Right cardiac atrium (tissue), 5 donors: ENCODE measurements around the gene AP1M1. TPM values are rescaled to one million over a fixed set of nuclear protein-coding genes. Genes with fewer than 3 reads are reported as not detected.

Experiments used
- ATAC-seq, 2 donors: fragments of 200-7000 bp; cut with Tn5 transposase; one replicate each; pipeline versions ENCODE4 v1.8.0 to v1.9.1; 2020; ENCODE audit warnings: moderate library complexity in 2 of 2, mild to moderate bottlenecking in 1 of 2
- DNase-seq, 3 donors: peaks; one replicate each; pipeline ENCODE4 v3.0.0-alpha.2; 2020
- H3K27ac ChIP-seq: one replicate; pipeline ENCODE4 v1.5.1; 2013; ENCODE audit warnings: mild to moderate bottlenecking, low read length, control low read depth, moderate library complexity
- H3K27me3 ChIP-seq: one replicate; pipeline ENCODE4 v1.6.1; 2013; ENCODE audit not compliant: control insufficient read depth, insufficient read depth
- H3K4me1 ChIP-seq: one replicate; pipeline ENCODE4 v1.6.1; 2013; ENCODE audit warnings: low read length; ENCODE audit not compliant: control insufficient read depth, insufficient read depth
- H3K4me3 ChIP-seq: one replicate; pipeline ENCODE4 v1.5.1; 2013; ENCODE audit warnings: low read length, control low read depth
- H3K9me3 ChIP-seq: one replicate; pipeline ENCODE4 v1.6.1; 2013; ENCODE audit warnings: low read length; ENCODE audit not compliant: control insufficient read depth
- WGBS: extraction: QIAGEN DNeasy Blood & Tissue Kit; methylation state at CpG from one replicate; pipeline ENCODE4 v1.1.7; 2013; 5-methylcytosine and 5-hydroxymethylcytosine counted together
- intact Hi-C, 4 donors: fragments of 100-400 bp; cut with DNase I; formaldehyde crosslinking; loops; one replicate each; pipeline versions ENCODE4 v1.11.0 to v1.14.0; 2022 to 2023
- polyA plus RNA-seq: library from polyadenylated mRNA; stranded (reverse); fragments of 200-250 nt; gene quantifications from one replicate; pipeline ENCODE4 v1.2.3, GENCODE V29; 2013
- total RNA-seq, 4 donors: library from RNA; stranded (reverse); fragmentation: NEBNext Ultra II Directional; extraction: Animal tissue kit (Norgen Biotek cat#: 25700); gene quantifications; one replicate each; pipeline ENCODE4 v1.2.1, GENCODE V29; 2021
- donor health status: healthy with polysubstance abuse.
- donor health status: DM: no; HTN: yes; CAD: no.
- donor health status: DM: no; HTN: no; CAD: no.
- donor health status: DM: no; HTN: yes; CAD: no; lungs with severe emphysema.
- donor health status: DM: yes; HTN: yes; CAD: no.

The AP1M1 gene
- total and polyA plus RNA-seq, 5 donors: 37.1 to 65.5 (median 47.6) TPM

GRCh38 chr19:16254851-16255408, 57.2 kb downstream of the AP1M1 start:
- H3K4me3 ChIP-seq: no peak overlapping the region
- H3K4me1 ChIP-seq: peaks cover 7% of the 10 kb centered on the region
- WGBS: 81% methylated on average over 6 of the region's 6 CpGs
- DNase-seq (no peak), ATAC-seq (no peak)
- H3K9me3 ChIP-seq: no peaks in the 10 kb centered on the region
- intact Hi-C loops: loop anchor here in 1 of 4 donors (10.0 kb wide), 1 partner anchor 70 kb away; the partner anchor contains the start of gene KLF2
- no peaks in the 10 kb centered on the region for H3K27me3 ChIP-seq
- no peak overlapping the region for H3K27ac ChIP-seq

GRCh38 chr19:16257509-16258002, 59.8 kb downstream of the AP1M1 start:
- peak in 2 of 3 donors; percentile 9 to 34 for DNase-seq
- H3K27me3 ChIP-seq: no peaks in the 10 kb centered on the region
- peaks cover 12% of the 10 kb centered on the region for H3K4me1 ChIP-seq
- 94% methylated on average over 8 of the region's 8 CpGs for WGBS
- H3K9me3 ChIP-seq: no peaks in the 10 kb centered on the region
- H3K4me3 ChIP-seq: no peak overlapping the region
- intact Hi-C loops: loop anchor here in 1 of 4 donors (10.0 kb wide), 1 partner anchor 67 kb away; the partner anchor contains the start of gene KLF2
- H3K27ac ChIP-seq: peak overlapping the region; percentile 83
- no peak for ATAC-seq

- Histone ChIP-seq H3K4me1 (peaks cover 15% of the 10 kb centered on the region), H3K27ac (peak overlapping the region; percentile 99), H3K4me3 (no peak overlapping the region), H3K9me3 (no peaks in the 10 kb centered on the region), H3K27me3 (no peaks in the 10 kb centered on the region)
- DNase-seq (peak; percentile 85 to 93 (median 93)), ATAC-seq (peak; percentile 87 to 88)
- intact Hi-C loops: loop anchor here in 1 of 4 donors (10.0 kb wide), 1 partner anchor 66 kb away; the partner anchor contains the start of gene KLF2
- 21% methylated on average over 18 of the region's 18 CpGs for WGBS
Observed at GRCh38 chr19:16258440-16258903, 60.8 kb downstream of the AP1M1 start.

GRCh38 chr19:16259385-16260159, 61.9 kb downstream of the AP1M1 start:
- Histone ChIP-seq H3K27ac (peak overlapping the region; percentile 99), H3K4me1 (peaks cover 15% of the 10 kb centered on the region), H3K4me3 (no peak overlapping the region), H3K27me3 (no peaks in the 10 kb centered on the region), H3K9me3 (no peaks in the 10 kb centered on the region)
- ATAC-seq (no peak), DNase-seq (peak in 2 of 3 donors; percentile 70 to 74)
- 78% methylated on average over 22 of the region's 22 CpGs for WGBS
- intact Hi-C loops: loop anchor here in 1 of 4 donors (5.0 to 10.0 kb wide), 2 partner anchors 65 to 123 kb away; partner anchors contain the start of gene KLF2

GRCh38 chr19:16260160-16260811, 62.6 kb downstream of the AP1M1 start:
- intact Hi-C loops: loop anchor here in 1 of 4 donors (5.0 kb wide), 1 partner anchor 122 kb away; no protein-coding TSS in a partner anchor
- Histone ChIP-seq H3K4me1 (peaks cover 15% of the 10 kb centered on the region), H3K27me3 (no peaks in the 10 kb centered on the region), H3K4me3 (no peak overlapping the region), H3K9me3 (no peaks in the 10 kb centered on the region), H3K27ac (peak overlapping the region; percentile 99)
- DNase-seq (peak in 2 of 3 donors; percentile 32 to 48), ATAC-seq (no peak)
- WGBS: 84% methylated on average over 4 of the region's 4 CpGs

GRCh38 chr19:16260812-16261161, 63.1 kb downstream of the AP1M1 start:
- no peak overlapping the region for H3K27ac ChIP-seq
- 97% methylated on average over 4 of the region's 4 CpGs for WGBS
- intact Hi-C loops: loop anchor here in 1 of 4 donors (5.0 kb wide), 1 partner anchor 122 kb away; no protein-coding TSS in a partner anchor

GRCh38 chr19:16261584-16262368, 64.1 kb downstream of the AP1M1 start:
- DNase-seq (peak in 2 of 3 donors; percentile 32 to 64), ATAC-seq (no peak)
- WGBS: 71% methylated on average over 18 of the region's 18 CpGs
- intact Hi-C loops: loop anchor here in 1 of 4 donors (5.0 kb wide), 1 partner anchor 121 kb away; no protein-coding TSS in a partner anchor
- Histone ChIP-seq H3K9me3 (no peaks in the 10 kb centered on the region), H3K27me3 (no peaks in the 10 kb centered on the region), H3K4me1 (peaks cover 15% of the 10 kb centered on the region), H3K27ac (peak overlapping the region; percentile 3), H3K4me3 (no peak overlapping the region)

More at GRCh38 chr19:16260812-16261161, 63.1 kb downstream of the AP1M1 start:
- DNase-seq: peak in 2 of 3 donors; percentile 2 to 8
- no peak for ATAC-seq
- H3K4me3 ChIP-seq: no peak overlapping the region
- no peaks in the 10 kb centered on the region for H3K9me3 ChIP-seq
- no peaks in the 10 kb centered on the region for H3K27me3 ChIP-seq
- peaks cover 15% of the 10 kb centered on the region for H3K4me1 ChIP-seq

GRCh38 chr19:16262618-16263017, 64.9 kb downstream of the AP1M1 start:
- 26% methylated on average over 8 of the region's 8 CpGs for WGBS
- no peaks in the 10 kb centered on the region for H3K9me3 ChIP-seq
- no peak overlapping the region for H3K4me3 ChIP-seq
- ATAC-seq (peak; percentile 62 to 72), DNase-seq (peak; percentile 76 to 84 (median 76))
- H3K4me1 ChIP-seq: peaks cover 15% of the 10 kb centered on the region
- peak overlapping the region; percentile 3 for H3K27ac ChIP-seq
- no peaks in the 10 kb centered on the region for H3K27me3 ChIP-seq
- intact Hi-C loops: loop anchor here in 1 of 4 donors (5.0 kb wide), 1 partner anchor 120 kb away; no protein-coding TSS in a partner anchor

- intact Hi-C loops: loop anchor here in 1 of 4 donors (5.0 kb wide), 1 partner anchor 119 kb away; no protein-coding TSS in a partner anchor
- H3K27me3 ChIP-seq: no peaks in the 10 kb centered on the region
- no peak overlapping the region for H3K4me3 ChIP-seq
- H3K4me1 ChIP-seq: peaks cover 14% of the 10 kb centered on the region
- peak in 2 of 3 donors; percentile 25 to 64 for DNase-seq
- H3K27ac ChIP-seq: no peak overlapping the region
- WGBS: 65% methylated on average over 14 of the region's 14 CpGs
- H3K9me3 ChIP-seq: no peaks in the 10 kb centered on the region
- ATAC-seq: peak in 1 of 2 donors; percentile 3
Observed at GRCh38 chr19:16263141-16263761, 65.5 kb downstream of the AP1M1 start.
